HFFc6 (cell line): ENCODE measurements around the gene BMP5. TPM values are rescaled to one million over a fixed set of nuclear protein-coding genes. Genes with fewer than 3 reads are reported as not detected.

Experiments
- DNase-seq: peaks from one replicate; pipeline ENCODE4 v3.0.0-alpha.2; 2018
- H3K27ac Mint-ChIP-seq: 2 replicates; pipeline ENCODE4 v1.8.0; 2020; ENCODE audit warnings: mild to moderate bottlenecking, mixed read lengths
- H3K27me3 Mint-ChIP-seq: 2 replicates; pipeline ENCODE4 v1.8.0; 2021; ENCODE audit warnings: mild to moderate bottlenecking, moderate library complexity, mixed read lengths; ENCODE audit not compliant: insufficient read depth
- H3K36me3 Mint-ChIP-seq: 2 replicates; pipeline ENCODE4 v1.8.0; 2021; ENCODE audit warnings: low read depth, mixed read lengths
- H3K4me1 Mint-ChIP-seq: 2 replicates; pipeline ENCODE4 v1.8.0; 2020; ENCODE audit warnings: low read depth, mixed read lengths
- H3K4me3 Mint-ChIP-seq: 2 replicates; pipeline ENCODE4 v1.8.0; 2020; ENCODE audit warnings: mild to moderate bottlenecking, moderate library complexity, mixed read lengths
- H3K9me3 Mint-ChIP-seq: 2 replicates; pipeline ENCODE4 v1.8.0; 2020; ENCODE audit warnings: mild to moderate bottlenecking, mixed read lengths
- total RNA-seq, 6 experiments: library from RNA; stranded (reverse); fragmentation: NEBNext Ultra II Directional; extraction: Animal tissue kit (Norgen Biotek cat#: 25700); gene quantifications; 2 replicates in 1 of 6; 3 replicates in 5 of 6; pipeline ENCODE4 v1.2.3, GENCODE V29; 2021
- TF ChIP-seq, protein P1 (sequence below): fragments of 200-600 bp; sonication (generic); IDR thresholded peaks from 2 replicates; pipeline ENCODE4 v1.5.0; 2021; ENCODE audit warnings: antibody characterized with exemption, mild to moderate bottlenecking

Gene BMP5
- total RNA-seq, 6 experiments from 2014 or later = not detected

DNA sequence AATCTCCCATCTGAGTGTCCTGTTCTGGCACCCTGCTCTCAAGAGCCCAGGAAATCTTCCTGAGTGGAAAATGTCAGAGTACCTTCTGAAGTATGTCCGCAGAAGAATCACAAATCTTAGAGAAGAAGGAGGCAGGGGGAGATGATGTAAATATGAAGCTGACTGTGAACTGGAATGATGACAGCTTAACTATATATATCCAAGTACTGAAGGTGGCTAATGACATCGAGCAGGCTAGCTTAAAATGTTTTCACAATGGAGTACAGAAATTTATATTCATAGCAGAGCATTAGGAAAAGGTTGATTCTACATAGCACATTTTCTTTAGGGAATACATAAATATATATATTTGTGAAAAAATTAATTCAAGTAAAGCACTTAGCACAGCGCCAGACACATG, 64.3 kb downstream of the BMP5 start:
- DNase-seq = no peak
- Mint-ChIP-seq H3K9me3 (peaks cover 3% of the 10 kb centered on the region; the same call in 1 of the 2 replicates), H3K36me3 (no peaks in the 10 kb centered on the region), H3K4me3 (no peak overlapping the region), H3K4me1 (no peaks in the 10 kb centered on the region), H3K27ac (no peak overlapping the region), H3K27me3 (no peaks in the 10 kb centered on the region)
- TF ChIP-seq, protein P1, sequence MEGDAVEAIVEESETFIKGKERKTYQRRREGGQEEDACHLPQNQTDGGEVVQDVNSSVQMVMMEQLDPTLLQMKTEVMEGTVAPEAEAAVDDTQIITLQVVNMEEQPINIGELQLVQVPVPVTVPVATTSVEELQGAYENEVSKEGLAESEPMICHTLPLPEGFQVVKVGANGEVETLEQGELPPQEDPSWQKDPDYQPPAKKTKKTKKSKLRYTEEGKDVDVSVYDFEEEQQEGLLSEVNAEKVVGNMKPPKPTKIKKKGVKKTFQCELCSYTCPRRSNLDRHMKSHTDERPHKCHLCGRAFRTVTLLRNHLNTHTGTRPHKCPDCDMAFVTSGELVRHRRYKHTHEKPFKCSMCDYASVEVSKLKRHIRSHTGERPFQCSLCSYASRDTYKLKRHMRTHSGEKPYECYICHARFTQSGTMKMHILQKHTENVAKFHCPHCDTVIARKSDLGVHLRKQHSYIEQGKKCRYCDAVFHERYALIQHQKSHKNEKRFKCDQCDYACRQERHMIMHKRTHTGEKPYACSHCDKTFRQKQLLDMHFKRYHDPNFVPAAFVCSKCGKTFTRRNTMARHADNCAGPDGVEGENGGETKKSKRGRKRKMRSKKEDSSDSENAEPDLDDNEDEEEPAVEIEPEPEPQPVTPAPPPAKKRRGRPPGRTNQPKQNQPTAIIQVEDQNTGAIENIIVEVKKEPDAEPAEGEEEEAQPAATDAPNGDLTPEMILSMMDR = no peak

DNA sequence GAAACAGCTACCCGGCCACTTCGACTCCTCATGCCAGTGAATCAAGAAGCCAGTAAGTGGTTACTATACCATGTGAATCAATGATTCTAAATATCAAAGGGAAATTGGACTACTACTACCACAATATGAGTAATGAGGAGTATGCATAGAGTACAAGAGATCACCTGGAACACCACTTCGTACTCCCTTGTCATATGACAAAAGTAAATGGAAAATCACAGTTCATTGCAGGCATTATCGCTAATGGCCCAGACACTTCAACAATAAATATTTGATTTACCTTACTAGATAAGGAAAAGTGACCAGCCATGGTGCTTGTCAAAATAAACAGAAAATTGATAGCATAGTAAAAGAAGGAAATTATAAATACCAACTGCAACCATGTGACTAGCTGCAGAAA, 73.1 kb downstream of the BMP5 start:
- no peak for DNase-seq
- TF ChIP-seq, protein P1 = no peak
- Mint-ChIP-seq H3K4me3 (no peak overlapping the region), H3K9me3 (no peaks in the 10 kb centered on the region), H3K27me3 (no peaks in the 10 kb centered on the region), H3K27ac (no peak overlapping the region), H3K36me3 (no peaks in the 10 kb centered on the region), H3K4me1 (no peaks in the 10 kb centered on the region)

DNA sequence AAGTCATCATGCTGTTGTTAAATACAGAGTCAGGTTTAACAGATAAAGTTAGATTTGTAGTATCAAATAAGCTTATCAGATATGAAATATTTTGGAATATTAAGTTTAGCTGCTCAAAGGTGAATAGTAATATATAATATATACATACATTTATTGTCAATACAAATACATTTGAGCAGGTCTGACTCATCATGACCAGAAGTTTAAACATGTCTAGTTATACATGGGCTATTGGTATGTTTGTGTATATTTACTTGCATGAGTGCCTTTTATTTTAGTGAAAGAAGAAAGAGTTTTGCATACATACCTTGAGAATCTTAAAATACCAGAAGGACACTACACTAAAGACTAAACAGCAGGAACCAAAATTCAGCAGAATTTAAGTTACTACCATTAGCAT, 76.8 kb downstream of the BMP5 start:
- TF ChIP-seq, protein P1 = no peak
- H3K27ac Mint-ChIP-seq = no peak overlapping the region
- H3K36me3 Mint-ChIP-seq = no peaks in the 10 kb centered on the region
- DNase-seq = no peak
- H3K9me3 Mint-ChIP-seq = no peaks in the 10 kb centered on the region
- H3K4me1 Mint-ChIP-seq = no peaks in the 10 kb centered on the region
- no peak overlapping the region for H3K4me3 Mint-ChIP-seq
- no peaks in the 10 kb centered on the region for H3K27me3 Mint-ChIP-seq

DNA sequence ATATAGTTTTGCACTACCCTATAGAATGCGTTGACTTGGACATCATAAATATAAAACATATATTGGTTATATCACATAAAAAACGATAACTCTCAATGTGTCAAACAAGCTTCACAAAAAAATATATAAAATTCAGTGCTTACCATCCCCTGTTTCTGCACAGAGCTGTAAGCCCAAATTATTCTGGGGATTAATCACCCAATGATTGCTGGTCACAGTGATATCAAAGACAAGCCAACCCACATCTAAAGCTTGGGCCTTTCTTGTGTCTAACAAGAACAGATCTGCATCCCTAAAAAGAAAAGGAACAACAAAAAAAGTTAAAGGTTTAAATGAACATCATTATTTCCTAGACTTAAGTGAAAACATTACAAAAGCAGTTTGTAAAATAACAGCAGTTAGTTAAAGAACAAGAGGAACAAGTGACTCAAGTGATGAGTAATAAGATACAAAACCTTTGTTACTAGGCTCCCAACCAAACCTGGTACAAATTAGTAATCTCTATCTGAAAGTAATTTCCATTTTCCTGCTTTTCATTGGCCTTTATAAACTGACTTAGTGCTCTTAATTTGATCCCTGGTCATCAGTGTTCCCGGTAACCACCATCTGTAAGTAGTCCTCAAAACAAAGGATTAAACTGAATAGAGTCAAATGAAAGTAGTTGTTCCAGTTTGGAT, 81.1 kb downstream of the BMP5 start:
- TF ChIP-seq, protein P1 = no peak
- DNase-seq = no peak
- Mint-ChIP-seq H3K4me3 (no peak overlapping the region), H3K36me3 (no peaks in the 10 kb centered on the region), H3K27me3 (no peaks in the 10 kb centered on the region; the same call in none of the 2 replicates), H3K27ac (no peak overlapping the region), H3K4me1 (no peaks in the 10 kb centered on the region), H3K9me3 (no peaks in the 10 kb centered on the region)

DNA sequence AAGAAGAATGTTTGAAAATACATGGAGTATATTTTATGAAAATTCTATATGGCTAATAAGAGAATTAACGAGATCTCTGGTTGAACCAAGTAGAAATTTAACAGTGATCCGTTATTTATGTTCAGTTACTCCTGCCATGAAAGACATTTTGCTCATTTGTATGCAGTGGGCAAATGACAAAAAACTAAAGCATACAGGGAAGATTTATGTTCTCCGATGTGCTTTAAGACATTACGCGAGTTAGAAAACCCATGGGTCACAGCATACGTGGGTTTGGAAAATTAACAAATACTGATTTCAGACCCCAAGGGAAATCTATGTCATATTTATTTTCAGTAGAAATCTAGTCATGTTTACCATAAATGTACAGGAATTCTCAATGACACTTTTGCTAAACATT, 90.1 kb downstream of the BMP5 start:
- Mint-ChIP-seq H3K4me3 (no peak overlapping the region), H3K27me3 (peaks cover 1% of the 10 kb centered on the region; the same call in 1 of the 2 replicates), H3K9me3 (no peaks in the 10 kb centered on the region), H3K36me3 (no peaks in the 10 kb centered on the region), H3K27ac (no peak overlapping the region), H3K4me1 (no peaks in the 10 kb centered on the region)
- TF ChIP-seq, protein P1 = no peak
- DNase-seq = no peak
